ENCODE results near the gene NBEA. TPM values are rescaled to one million over a fixed set of nuclear protein-coding genes. Genes with fewer than 3 reads are reported as not detected.

The NBEA gene
- total RNA-seq, 1 donor from 2014 or later = 16.3 TPM

- ATAC-seq = no peak
- no peak for DNase-seq (ENCODE audit: low spot score)
- intact Hi-C loops (cut with DNase I) = no loop called here
Observed at GRCh38 chr13:35144166-35144890, 202.3 kb downstream of the NBEA start.

- intact Hi-C loops (cut with DNase I) = no loop called here
- ATAC-seq = no peak
Observed at GRCh38 chr13:35146686-35147085, 204.6 kb downstream of the NBEA start.

GRCh38 chr13:35157143-35157755, 215.2 kb downstream of the NBEA start:
- intact Hi-C loops (cut with DNase I) = no loop called here
- ATAC-seq (peak; percentile 70), DNase-seq (ENCODE audit: low spot score) (no peak)

More at GRCh38 chr13:35146686-35147085, 204.6 kb downstream of the NBEA start:
- DNase-seq (ENCODE audit: low spot score) = no peak

- DNase-seq (ENCODE audit: low spot score) = no peak
- ATAC-seq = no peak
- intact Hi-C loops (cut with DNase I) = no loop called here
Observed at GRCh38 chr13:35159041-35159440, 217.0 kb downstream of the NBEA start.

GRCh38 chr13:35160896-35161295, 218.8 kb downstream of the NBEA start:
- intact Hi-C loops (cut with DNase I) = no loop called here
- no peak for DNase-seq (ENCODE audit: low spot score)
- no peak for ATAC-seq

- intact Hi-C loops (cut with DNase I) = no loop called here
- DNase-seq (ENCODE audit: low spot score) (no peak), ATAC-seq (no peak)
Observed at GRCh38 chr13:35162420-35162819, 220.3 kb downstream of the NBEA start.

GRCh38 chr13:35163674-35164073, 221.6 kb downstream of the NBEA start:
- ATAC-seq = no peak
- intact Hi-C loops (cut with DNase I) = no loop called here
- no peak for DNase-seq (ENCODE audit: low spot score)

GRCh38 chr13:35164324-35164932, 222.4 kb downstream of the NBEA start:
- peak; percentile 66 for ATAC-seq
- intact Hi-C loops (cut with DNase I) = no loop called here
- DNase-seq (ENCODE audit: low spot score) = no peak

- intact Hi-C loops (cut with DNase I) = no loop called here
- ATAC-seq (no peak), DNase-seq (ENCODE audit: low spot score) (no peak)
Observed at GRCh38 chr13:35165205-35165604, 223.1 kb downstream of the NBEA start.

- ATAC-seq (peak; percentile 32), DNase-seq (ENCODE audit: low spot score) (no peak)
- intact Hi-C loops (cut with DNase I) = no loop called here
Observed at GRCh38 chr13:35179494-35179893, 237.4 kb downstream of the NBEA start.

- ATAC-seq = no peak
- DNase-seq (ENCODE audit: low spot score) = no peak
- intact Hi-C loops (cut with DNase I) = no loop called here
Observed at GRCh38 chr13:35179920-35180663, 238.0 kb downstream of the NBEA start.

- DNase-seq (ENCODE audit: low spot score) (no peak), ATAC-seq (no peak)
- intact Hi-C loops (cut with DNase I) = no loop called here
Observed at GRCh38 chr13:35190241-35190640, 248.2 kb downstream of the NBEA start.

GRCh38 chr13:35191883-35192282, 249.8 kb downstream of the NBEA start:
- intact Hi-C loops (cut with DNase I) = no loop called here
- DNase-seq (ENCODE audit: low spot score) = no peak
- no peak for ATAC-seq

GRCh38 chr13:35198613-35199200, 256.6 kb downstream of the NBEA start:
- ATAC-seq = no peak
- DNase-seq (ENCODE audit: low spot score) = no peak
- intact Hi-C loops (cut with DNase I) = no loop called here

- no peak for DNase-seq (ENCODE audit: low spot score)
- intact Hi-C loops (cut with DNase I) = no loop called here
- ATAC-seq = no peak
Observed at GRCh38 chr13:35208587-35208986, 266.5 kb downstream of the NBEA start.

GRCh38 chr13:35210261-35210660, 268.2 kb downstream of the NBEA start:
- DNase-seq (ENCODE audit: low spot score) (no peak), ATAC-seq (no peak)
- intact Hi-C loops (cut with DNase I) = no loop called here

GRCh38 chr13:35211949-35212348, 269.9 kb downstream of the NBEA start:
- no peak for ATAC-seq
- intact Hi-C loops (cut with DNase I) = no loop called here
- no peak for DNase-seq (ENCODE audit: low spot score)

- no peak for DNase-seq (ENCODE audit: low spot score)
- intact Hi-C loops (cut with DNase I) = no loop called here
- ATAC-seq = no peak
Observed at GRCh38 chr13:35213911-35214310, 271.8 kb downstream of the NBEA start.

- no peak for ATAC-seq
- no peak for DNase-seq (ENCODE audit: low spot score)
- intact Hi-C loops (cut with DNase I) = no loop called here
Observed at GRCh38 chr13:35216131-35216530, 274.1 kb downstream of the NBEA start.

Data from sciatic nerve (tissue), 2 donors.